Left lung (tissue), 10 donors: Measurements from ENCODE around the gene KCNJ16. TPM values are rescaled to one million over a fixed set of nuclear protein-coding genes. Genes with fewer than 3 reads are reported as not detected.

ENCODE experiments used
- ATAC-seq: fragments of 200-7000 bp; cut with Tn5 transposase; one replicate; pipeline ENCODE4 v1.9.1; 2020; ENCODE audit warnings: moderate library complexity
- DNase-seq, 4 donors: peaks; one replicate each; pipeline ENCODE4 v3.0.0-alpha.2; 2013 to 2020
- H3K27ac ChIP-seq, 2 donors: fragments of 200-600 bp; sonication (generic) in 1 of 2; one replicate each; pipeline versions ENCODE4 v1.5.0 to v1.8.0; 2020 to 2021
- H3K27me3 ChIP-seq, 2 donors: fragments of 200-600 bp; sonication (generic) in 1 of 2; one replicate each; pipeline versions ENCODE4 v1.5.0 to v1.8.0; 2020 to 2021
- H3K36me3 ChIP-seq, 2 donors: fragments of 200-600 bp; sonication (generic) in 1 of 2; one replicate each; pipeline versions ENCODE4 v1.5.0 to v1.8.0; 2020 to 2021
- H3K4me1 ChIP-seq, 2 donors: fragments of 200-600 bp; one replicate each; pipeline ENCODE4 v1.8.0; 2021
- H3K4me3 ChIP-seq, 2 donors: fragments of 200-600 bp; sonication (generic) in 1 of 2; one replicate each; pipeline versions ENCODE4 v1.5.0 to v1.8.0; 2020 to 2021; ENCODE audit warnings: mild to moderate bottlenecking in 1 of 2
- H3K9me3 ChIP-seq, 2 donors: fragments of 200-600 bp; sonication (generic) in 1 of 2; one replicate each; pipeline versions ENCODE4 v1.5.0 to v1.8.0; 2020 to 2021
- intact Hi-C, 2 donors: fragments of 100-400 bp; cut with DNase I; formaldehyde crosslinking; loops; one replicate each; pipeline versions ENCODE4 v1.11.2 to v1.14.2; 2022
- polyA plus RNA-seq, 6 donors: library from polyadenylated mRNA; unstranded; fragments of 120-200 nt; gene quantifications; one replicate each; pipeline ENCODE4 v1.2.1, GENCODE V29; 2013; ENCODE audit not compliant: insufficient read length in 6 of 6
- total RNA-seq, 2 donors: library from RNA; stranded (reverse); fragmentation: NEBNext Ultra II Directional; extraction: Animal tissue kit (Norgen Biotek cat#: 25700); gene quantifications; one replicate each; pipeline ENCODE4 v1.2.1, GENCODE V29; 2021
- TF ChIP-seq, protein P1 (sequence below), 2 donors: fragments of 200-600 bp; sonication (generic) in 1 of 2; IDR thresholded peaks; one replicate each; pipeline versions ENCODE4 v1.5.0 to v1.8.0; 2021; ENCODE audit warnings: antibody characterized with exemption in 2 of 2
- donor health status: DM: no; HTN: yes; CAD: no.
- donor health status: DM: no; HTN: no; CAD: no.

Gene KCNJ16
- total and polyA plus RNA-seq, 8 donors, result 0.23 to 2.7 (median 0.83) TPM

DNA sequence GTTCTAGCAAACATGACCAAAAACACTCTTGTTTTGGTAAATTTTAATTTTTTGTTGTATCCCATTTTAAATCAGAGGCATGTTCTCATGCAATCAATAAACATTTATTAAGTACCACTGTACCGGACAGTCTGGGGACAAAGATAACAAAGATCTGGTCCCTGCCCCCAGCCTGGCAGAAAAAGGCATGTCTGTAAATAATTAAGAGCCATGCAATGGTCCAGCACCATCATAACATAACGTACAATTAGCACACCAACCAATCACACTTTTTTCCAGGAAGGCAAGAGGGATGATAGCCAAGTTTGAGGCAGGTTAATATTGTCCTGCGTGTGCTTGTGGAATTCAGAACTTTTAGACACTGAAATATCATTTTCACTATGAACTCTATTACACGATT is 3.5 kb downstream of the KCNJ16 start:
- H3K4me1 ChIP-seq, result no peaks in the 10 kb centered on the region
- H3K27ac ChIP-seq, result no peak overlapping the region
- H3K27me3 ChIP-seq, result no peaks in the 10 kb centered on the region
- no peaks in the 10 kb centered on the region for H3K36me3 ChIP-seq
- ATAC-seq (no peak), DNase-seq (no peak)
- no peaks in the 10 kb centered on the region for H3K9me3 ChIP-seq
- no peak overlapping the region for H3K4me3 ChIP-seq
- TF ChIP-seq, protein P1, sequence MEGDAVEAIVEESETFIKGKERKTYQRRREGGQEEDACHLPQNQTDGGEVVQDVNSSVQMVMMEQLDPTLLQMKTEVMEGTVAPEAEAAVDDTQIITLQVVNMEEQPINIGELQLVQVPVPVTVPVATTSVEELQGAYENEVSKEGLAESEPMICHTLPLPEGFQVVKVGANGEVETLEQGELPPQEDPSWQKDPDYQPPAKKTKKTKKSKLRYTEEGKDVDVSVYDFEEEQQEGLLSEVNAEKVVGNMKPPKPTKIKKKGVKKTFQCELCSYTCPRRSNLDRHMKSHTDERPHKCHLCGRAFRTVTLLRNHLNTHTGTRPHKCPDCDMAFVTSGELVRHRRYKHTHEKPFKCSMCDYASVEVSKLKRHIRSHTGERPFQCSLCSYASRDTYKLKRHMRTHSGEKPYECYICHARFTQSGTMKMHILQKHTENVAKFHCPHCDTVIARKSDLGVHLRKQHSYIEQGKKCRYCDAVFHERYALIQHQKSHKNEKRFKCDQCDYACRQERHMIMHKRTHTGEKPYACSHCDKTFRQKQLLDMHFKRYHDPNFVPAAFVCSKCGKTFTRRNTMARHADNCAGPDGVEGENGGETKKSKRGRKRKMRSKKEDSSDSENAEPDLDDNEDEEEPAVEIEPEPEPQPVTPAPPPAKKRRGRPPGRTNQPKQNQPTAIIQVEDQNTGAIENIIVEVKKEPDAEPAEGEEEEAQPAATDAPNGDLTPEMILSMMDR (IDR thresholded peaks at IDR 0.05), result no peak
- intact Hi-C loops, result no loop called here

DNA sequence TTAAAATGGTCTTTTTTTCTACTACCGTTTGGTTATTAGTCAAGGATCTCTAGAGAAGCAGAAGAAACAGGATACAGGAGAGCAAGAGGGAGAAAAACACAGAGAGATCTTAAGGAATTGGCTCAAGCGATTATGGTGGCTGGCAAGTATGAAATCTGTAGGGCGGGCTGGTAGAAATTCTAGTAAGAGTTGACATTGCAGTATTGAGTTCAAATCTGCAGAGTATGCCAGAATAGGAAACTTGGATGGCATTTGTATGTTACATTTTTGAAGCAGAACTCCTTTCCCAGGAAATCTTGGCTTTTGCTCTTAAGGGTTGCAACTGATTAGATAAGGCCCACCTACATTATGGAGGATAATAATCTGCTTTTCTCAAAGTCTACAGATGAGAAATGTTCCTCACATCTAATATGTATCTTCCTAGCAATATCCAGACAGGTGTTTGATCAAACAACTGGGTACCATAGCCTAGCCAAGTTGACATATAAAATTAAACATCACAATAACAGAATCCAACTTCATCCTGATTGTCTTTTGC is 4.0 kb downstream of the KCNJ16 start:
- TF ChIP-seq, protein P1 (IDR thresholded peaks at IDR 0.05), result no peak
- Histone ChIP-seq H3K27ac (no peak overlapping the region), H3K4me1 (no peaks in the 10 kb centered on the region), H3K9me3 (no peaks in the 10 kb centered on the region), H3K36me3 (no peaks in the 10 kb centered on the region), H3K4me3 (no peak overlapping the region), H3K27me3 (no peaks in the 10 kb centered on the region)
- ATAC-seq, result no peak
- intact Hi-C loops, result no loop called here
- no peak for DNase-seq

DNA sequence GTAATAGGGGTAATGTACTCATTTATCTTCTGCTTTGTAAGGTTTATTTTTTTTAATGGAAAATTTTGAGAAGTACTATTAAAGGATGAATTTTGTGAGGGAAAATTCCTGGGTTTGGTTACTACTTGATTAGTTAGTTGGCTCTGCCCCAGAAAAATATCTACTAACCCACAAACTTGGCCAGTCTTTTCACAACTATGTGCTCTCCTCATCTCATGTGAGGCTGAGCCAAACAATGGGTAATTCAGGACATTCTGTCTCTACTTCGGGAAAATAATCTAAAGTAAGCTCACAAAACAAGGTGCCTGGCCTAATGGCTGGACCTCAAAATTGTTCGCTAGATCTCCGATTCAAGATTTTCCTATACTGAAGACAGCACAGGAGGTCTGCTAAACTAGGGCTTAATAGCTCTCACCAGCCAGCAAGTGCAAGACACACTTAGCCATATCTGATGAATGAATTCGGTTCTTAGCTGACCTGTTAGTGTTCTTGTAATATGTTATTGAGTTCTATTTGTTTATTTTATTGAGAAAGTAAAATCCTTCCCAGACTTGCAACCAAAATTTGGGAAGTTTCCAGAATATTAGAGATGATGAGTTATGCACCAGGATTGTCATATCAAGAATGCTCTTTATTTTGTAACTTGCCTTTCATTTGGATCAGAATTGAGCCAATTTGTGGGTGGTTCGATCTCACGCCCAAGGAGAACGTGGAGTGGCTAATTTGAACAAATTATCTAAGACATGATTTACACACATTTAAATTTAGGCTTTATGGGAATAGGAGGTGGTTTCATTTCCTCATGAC is 5.7 kb downstream of the KCNJ16 start:
- ATAC-seq, result no peak
- TF ChIP-seq, protein P1 (IDR thresholded peaks at IDR 0.05), result no peak

DNA sequence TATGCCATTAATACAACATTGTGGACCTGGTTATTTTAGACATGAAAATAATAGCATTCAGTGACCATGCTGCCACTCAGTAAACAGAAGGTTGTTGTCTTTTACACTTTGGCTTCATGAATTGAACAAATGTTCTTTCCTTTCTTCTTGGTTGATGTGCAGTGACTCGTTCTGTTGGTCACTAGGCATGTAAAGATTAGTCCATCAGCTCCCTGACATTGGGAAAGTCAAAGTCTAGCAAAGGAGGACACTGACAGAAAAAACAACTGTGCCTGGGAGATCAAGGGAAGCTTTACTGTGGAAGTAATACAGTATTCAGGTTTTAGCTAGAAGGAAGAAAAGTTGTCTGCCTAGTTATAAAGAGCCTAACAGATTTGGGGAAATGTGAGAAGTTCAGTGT is 6.9 kb downstream of the KCNJ16 start:
- Histone ChIP-seq H3K36me3 (no peaks in the 10 kb centered on the region), H3K27ac (no peak overlapping the region), H3K9me3 (no peaks in the 10 kb centered on the region), H3K4me3 (no peak overlapping the region), H3K4me1 (no peaks in the 10 kb centered on the region), H3K27me3 (no peaks in the 10 kb centered on the region)
- ATAC-seq (no peak), DNase-seq (no peak)
- intact Hi-C loops, result no loop called here
- TF ChIP-seq, protein P1 (IDR thresholded peaks at IDR 0.05), result no peak

More for the DNA sequence above, 5.7 kb downstream of the KCNJ16 start:
- Histone ChIP-seq H3K27ac (no peak overlapping the region), H3K4me3 (no peak overlapping the region), H3K36me3 (no peaks in the 10 kb centered on the region), H3K27me3 (no peaks in the 10 kb centered on the region), H3K9me3 (no peaks in the 10 kb centered on the region), H3K4me1 (no peaks in the 10 kb centered on the region)
- no peak for DNase-seq
- intact Hi-C loops, result no loop called here

DNA sequence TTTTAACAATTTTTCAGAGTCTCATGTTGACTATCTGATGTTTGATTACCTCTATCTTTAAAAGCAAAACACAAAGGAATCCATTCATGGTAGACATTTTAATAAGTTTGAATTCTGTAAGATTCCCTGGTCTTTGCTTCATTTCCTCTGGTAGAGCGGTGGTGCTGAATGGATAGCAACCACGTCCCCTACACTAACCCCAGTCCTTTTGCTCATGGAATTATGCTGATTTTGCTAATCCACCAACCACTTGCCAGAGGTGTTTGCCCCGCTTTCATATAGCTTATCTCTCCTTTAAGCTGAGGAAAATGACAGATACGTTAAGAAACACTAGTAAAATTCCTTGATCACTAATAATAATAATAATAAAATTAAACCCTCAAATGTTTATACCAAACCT is 9.5 kb downstream of the KCNJ16 start:
- Histone ChIP-seq H3K4me3 (no peak overlapping the region), H3K36me3 (no peaks in the 10 kb centered on the region), H3K9me3 (no peaks in the 10 kb centered on the region), H3K4me1 (no peaks in the 10 kb centered on the region), H3K27ac (no peak overlapping the region), H3K27me3 (no peaks in the 10 kb centered on the region)
- no peak for DNase-seq
- TF ChIP-seq, protein P1 (IDR thresholded peaks at IDR 0.05), result no peak
- ATAC-seq, result no peak
- intact Hi-C loops, result no loop called here
